ENCODE data around the gene MOSPD2.
A peak's percentile ranks its signal among the peaks of the same experiment; 100 is the strongest.

MOSPD2 gene

DNA sequence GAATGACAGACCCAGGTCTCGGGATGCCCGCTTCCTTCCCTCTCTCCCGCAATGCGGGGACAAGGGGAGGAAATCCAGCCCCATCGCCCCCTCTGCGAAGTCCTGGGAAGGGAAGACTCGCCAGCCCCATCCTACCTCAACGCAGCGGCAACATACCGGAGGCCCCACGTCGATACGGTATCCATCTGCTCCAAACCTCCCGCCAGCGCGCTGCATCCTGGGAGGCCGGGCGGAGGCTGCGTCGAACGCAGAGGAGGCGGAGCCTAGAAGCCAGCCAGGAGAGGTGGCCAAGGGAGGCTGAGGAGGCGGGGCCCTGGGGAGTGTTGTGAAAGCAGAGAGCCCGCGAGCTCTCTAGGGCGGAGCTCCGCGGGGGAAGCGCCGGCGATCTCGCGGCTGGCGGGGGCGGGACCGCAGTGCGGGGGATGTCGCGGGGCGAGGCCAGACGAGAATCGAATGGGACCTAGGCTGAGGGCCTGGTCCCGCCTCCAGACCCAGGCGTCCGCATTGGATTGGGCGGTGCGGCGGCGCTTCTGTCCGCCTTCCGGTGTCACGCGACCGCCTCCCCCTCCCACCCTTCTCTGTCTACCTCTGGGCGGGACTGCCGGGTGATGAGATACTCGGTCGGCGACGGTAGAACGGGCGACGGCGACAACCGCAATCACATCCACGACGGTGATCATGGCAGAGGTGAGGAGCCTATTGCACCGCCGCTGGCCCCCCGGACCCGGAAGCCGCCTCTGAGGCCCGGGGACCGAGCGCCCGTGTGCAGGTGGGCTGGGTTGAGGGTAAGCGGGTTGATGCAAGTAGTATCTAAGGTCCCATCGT, at the start of gene MOSPD2, which contains the start of gene FANCB:
MOSPD2 (plus strand) TSS at position 571 of the 825 bp plus-strand sequence; CDS start at position 679, 108 bp downstream.
FANCB (minus strand) TSS at position 219 of the 825 bp plus-strand sequence. CDS start 7,559 bp downstream, outside the sequence.
- peak; percentile 95 for DNase-seq

DNA sequence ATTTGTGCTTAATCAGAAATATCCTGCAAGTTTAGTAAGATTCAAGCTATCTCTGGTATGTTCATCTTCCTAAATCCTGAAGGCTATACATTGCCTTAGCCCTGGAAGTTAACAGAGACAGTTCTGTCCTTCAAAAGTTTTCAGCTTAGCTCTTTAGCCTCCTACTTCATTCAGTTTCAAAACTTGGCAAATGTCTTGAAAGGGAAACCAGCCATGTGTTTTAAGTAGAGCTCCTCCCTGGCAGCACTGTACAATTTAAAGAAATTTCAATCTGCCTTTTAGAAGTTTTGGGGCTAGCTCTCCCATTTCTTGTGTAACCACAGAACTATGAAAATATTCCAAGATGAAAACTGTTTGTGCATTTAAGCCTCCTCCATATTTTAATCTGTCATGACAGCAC, 47.4 kb upstream of the MOSPD2 start:
- no peak for DNase-seq

- DNase-seq = no peak
Measured at GRCh38 chrX:14826319-14826718, 46.9 kb upstream of the MOSPD2 start.

GRCh38 chrX:14829643-14830042, 43.6 kb upstream of the MOSPD2 start:
- DNase-seq = no peak

DNA sequence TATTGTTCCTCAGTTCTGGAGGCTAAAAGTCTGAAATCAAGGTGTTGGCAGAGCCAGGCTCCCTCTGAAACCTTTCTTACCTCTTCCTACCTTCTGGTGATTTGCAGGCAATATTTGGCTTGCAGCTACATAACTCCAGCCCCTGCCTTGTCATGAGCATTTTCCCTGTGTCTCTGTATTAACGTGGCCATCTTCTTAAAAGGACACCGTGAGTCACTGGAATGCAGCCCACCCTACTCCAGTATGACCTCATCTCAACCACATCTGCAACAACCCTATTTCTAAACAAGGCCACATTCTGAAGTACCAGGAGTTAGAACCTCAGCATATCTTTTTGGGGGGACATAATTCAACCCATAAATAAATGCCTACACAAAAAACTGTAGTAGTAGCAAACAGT, 41.1 kb upstream of the MOSPD2 start:
- DNase-seq = no peak

- DNase-seq = no peak
Measured at GRCh38 chrX:14832586-14832985, 40.6 kb upstream of the MOSPD2 start.

- DNase-seq = no peak
Measured at GRCh38 chrX:14837155-14837554, 36.1 kb upstream of the MOSPD2 start.

DNA sequence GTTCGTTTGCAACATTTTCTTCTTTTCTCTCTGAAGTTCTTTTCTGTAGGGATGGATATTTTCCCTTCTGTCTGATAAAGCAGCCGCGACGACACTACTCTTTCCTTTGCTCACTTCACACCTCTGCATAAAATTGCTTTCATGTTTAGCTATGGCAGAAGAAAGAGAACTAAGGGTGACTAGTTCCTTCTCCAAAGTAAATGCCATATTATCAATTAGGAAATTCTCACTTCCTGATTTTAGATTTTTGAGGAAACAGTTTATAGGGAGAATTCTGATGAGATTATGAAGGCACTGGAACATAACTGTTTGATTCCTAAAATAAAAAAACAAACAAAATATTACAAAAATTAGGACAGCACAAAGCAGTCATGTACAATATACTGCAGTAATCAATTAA, 29.6 kb upstream of the MOSPD2 start:
- peak; percentile 37 for DNase-seq

- no peak for DNase-seq
Measured at GRCh38 chrX:14851526-14851925, 21.7 kb upstream of the MOSPD2 start.

- no peak for DNase-seq
Measured at GRCh38 chrX:14864631-14865030, 8.6 kb upstream of the MOSPD2 start.

- no peak for DNase-seq
Measured at GRCh38 chrX:14865201-14865600, 8.0 kb upstream of the MOSPD2 start.

GRCh38 chrX:14871767-14872166, 1.5 kb upstream of the MOSPD2 start:
- DNase-seq = no peak

DNA sequence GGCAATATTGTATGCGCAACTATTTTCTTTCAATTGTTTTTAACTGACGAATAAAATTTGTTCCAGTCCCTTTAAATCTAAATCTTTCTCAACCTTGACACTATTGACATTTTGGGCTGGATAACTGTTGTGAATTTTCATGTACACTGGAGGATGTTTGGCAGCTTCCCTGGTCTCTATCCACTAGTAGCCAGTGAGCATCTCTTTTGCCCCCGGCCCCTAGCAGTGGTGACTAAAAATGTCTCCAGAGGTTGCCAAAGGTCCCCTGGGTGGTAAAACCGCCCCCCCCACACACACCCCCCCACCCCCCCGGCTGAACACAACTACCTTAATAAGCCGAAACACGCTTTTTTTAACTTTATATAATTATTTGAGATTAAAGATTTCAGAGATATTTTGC, 866 bp upstream of the MOSPD2 start:
- DNase-seq = no peak

GRCh38 chrX:14873676-14874049, 442 bp downstream of the MOSPD2 start:
- no peak for DNase-seq

DNA sequence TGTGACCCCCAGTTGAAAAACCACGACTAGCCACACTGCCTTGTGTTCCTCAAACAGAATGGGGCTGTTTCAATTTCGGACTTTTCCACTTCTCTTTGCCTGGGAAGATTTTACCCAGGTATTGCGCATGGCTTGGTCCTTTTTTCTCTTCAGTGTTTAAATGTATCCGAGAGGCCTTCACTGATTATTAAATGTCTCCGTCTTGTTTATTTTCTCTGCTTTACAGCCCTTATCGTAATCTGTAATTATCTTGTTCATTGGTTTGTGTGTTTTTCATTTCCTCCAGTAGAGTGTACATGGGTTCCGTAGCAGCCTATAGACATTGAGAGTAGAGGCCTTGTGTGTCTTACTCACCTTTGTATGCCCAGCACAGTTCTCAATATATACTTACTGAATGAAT, 2.4 kb downstream of the MOSPD2 start:
- DNase-seq = no peak

DNA sequence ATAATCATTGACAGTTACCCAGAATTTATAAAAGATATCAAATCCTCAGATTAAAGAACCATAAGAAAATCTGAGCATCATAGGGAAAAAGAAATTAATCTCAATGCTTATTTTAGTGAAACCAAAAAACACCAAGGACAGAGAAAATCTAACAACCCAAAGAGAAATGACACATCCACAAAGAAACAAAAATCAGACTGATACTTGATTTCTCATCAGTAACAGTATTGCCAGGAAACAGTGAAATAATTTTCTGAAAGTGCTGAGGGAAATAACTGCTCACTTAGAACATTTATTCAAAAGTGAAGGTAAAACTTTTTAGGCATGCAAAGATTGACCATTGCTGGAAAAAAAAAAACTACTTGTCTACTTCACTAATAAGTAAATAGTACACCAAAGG, 10.6 kb downstream of the MOSPD2 start:
- no peak for DNase-seq

DNA sequence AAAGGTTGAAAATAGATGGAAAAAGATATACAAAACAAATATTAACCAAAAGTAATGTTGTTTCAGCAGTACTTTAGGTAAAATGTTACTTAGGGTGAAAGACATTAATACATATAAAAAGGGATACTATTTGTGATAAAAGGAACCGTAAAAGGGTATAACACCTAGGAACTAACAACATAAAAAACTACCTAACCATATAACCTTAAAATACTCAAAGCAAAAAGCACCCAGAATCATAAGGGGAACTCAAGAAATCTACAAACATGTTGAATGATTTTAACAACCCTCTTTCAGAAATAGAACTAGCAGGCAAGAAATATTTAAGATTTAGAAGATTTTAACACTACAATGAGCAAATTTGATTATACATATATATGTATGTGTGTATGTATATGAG, 11.5 kb downstream of the MOSPD2 start:
- no peak for DNase-seq

- DNase-seq = no peak
Measured at GRCh38 chrX:14886252-14886651, 13.0 kb downstream of the MOSPD2 start.

GRCh38 chrX:14896273-14896672, 23.1 kb downstream of the MOSPD2 start:
- DNase-seq = no peak

GRCh38 chrX:14897042-14897441, 23.8 kb downstream of the MOSPD2 start:
- DNase-seq = no peak

- peak; percentile 38 for DNase-seq
Measured at GRCh38 chrX:14899607-14900006, 26.4 kb downstream of the MOSPD2 start.

GRCh38 chrX:14902537-14902936, 29.3 kb downstream of the MOSPD2 start:
- no peak for DNase-seq

- peak; percentile 5 for DNase-seq
Measured at GRCh38 chrX:14903891-14904290, 30.7 kb downstream of the MOSPD2 start.

DNA sequence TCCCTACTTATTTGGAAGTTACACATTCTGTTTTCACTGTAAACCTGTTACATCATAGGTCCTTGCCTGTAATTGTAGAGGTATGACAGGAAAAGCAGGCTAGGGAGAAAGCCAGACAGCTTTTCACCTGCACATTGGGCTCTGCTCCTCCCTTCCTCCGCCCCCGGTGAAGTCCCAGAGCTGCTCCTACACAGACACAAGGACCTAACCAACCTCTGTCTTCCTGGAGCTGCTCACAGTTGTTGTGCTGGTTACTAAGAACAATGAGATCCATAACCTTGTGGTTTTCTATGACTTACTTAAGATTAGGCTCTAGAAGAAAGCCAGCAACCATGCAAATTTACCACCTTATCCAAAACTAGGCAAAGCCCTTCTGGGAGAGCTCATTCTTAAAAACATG, 40.0 kb downstream of the MOSPD2 start:
- DNase-seq = no peak

DNA sequence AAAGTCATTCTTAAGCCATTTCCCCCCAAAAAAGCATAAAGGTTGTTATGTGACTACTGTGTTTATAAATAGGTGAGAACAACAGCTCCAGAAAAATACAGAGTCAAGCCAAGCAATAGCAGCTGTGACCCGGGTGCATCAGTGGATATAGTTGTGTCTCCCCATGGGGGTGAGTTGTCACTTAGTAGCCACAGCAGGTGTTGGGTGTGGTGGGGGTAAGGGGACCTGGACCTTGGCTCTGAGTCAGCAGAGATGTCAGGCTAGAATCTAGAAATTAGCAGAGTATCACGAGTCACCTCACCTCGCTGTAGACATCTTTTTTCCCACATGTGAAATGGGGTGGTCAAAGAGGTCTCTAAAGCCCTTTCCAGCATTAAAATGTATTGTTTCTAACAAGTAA, 42.4 kb downstream of the MOSPD2 start:
- no peak for DNase-seq

Data from suppressor macrophage treated with lipopolysaccharide for 4 hours (primary cell).